GM12801 (cell line): ENCODE measurements around the gene PLD4.

Experiments
- CTCF ChIP-seq: IDR thresholded peaks from one replicate; pipeline ENCODE4 v1.5.1; 2011; ENCODE audit warnings: control low read depth; ENCODE audit not compliant: insufficient read length; ENCODE audit errors: extremely low read depth

Gene PLD4

GRCh38 chr14:104968153-104968527 lies 43.5 kb downstream of the PLD4 start:
- no peak for TF ChIP-seq CTCF

- no peak for TF ChIP-seq CTCF
Measured at GRCh38 chr14:104968541-104969401, 44.1 kb downstream of the PLD4 start.

- no peak for TF ChIP-seq CTCF
Measured at GRCh38 chr14:104969741-104970230, 45.1 kb downstream of the PLD4 start.

GRCh38 chr14:104970231-104971068 lies 45.8 kb downstream of the PLD4 start:
- no peak for TF ChIP-seq CTCF

- TF ChIP-seq CTCF = no peak
Measured at GRCh38 chr14:104971447-104972240, 47.0 kb downstream of the PLD4 start.

GRCh38 chr14:104972301-104973134 lies 47.8 kb downstream of the PLD4 start:
- no peak for TF ChIP-seq CTCF

GRCh38 chr14:104973135-104973384 lies 48.4 kb downstream of the PLD4 start:
- TF ChIP-seq CTCF = no peak
